Stomach (tissue), 4 donors: ENCODE data around the gene MCF2L2.

ENCODE experiments used
- POLR2A ChIP-seq, 4 donors: fragments of 450-650 bp; IDR thresholded peaks; one replicate each; pipeline ENCODE4 v1.6.1; 2016; ENCODE audit warnings: antibody characterized with exemption in 4 of 4, control low read depth in 2 of 4, mild to moderate bottlenecking in 1 of 4, moderate library complexity in 1 of 4
- TF ChIP-seq, protein P1 (sequence below), 7 experiments: fragments of 450-650 bp in 4 of 7; fragments of 200-600 bp in 3 of 7; sonication (generic) in 3 of 7; IDR thresholded peaks; one replicate each; pipeline ENCODE4 v1.5.1; 2016 to 2019; ENCODE audit warnings: antibody characterized with exemption in 7 of 7, control low read depth in 2 of 7, mild to moderate bottlenecking in 1 of 7

DNA sequence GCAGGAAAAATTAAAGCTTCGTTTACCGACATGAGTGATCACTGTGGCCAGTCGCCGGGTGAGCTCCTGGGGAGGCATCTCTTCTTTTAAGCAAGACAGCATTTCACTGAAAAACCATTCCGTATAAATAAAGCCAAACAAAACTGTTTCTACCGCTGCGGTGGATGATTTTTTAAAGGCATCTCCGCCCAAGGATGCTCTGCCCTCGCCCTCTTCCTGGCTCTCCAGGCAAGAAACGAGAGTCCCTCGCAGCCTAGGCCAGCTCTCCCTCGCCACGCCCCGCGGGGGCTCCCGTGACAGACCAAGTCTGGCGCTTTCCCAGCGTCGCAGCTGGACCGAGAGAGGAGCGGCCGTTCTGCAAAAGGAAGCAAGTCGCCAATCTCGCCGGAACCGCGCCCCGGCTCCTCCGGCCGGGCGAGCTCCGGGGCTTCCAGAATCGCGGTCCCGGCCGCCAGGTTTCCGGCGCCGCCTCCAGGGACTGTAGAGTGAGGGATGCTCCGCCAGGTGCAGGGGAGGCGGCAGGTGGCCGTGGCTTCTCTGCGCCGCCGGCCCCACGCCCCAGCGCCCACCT, 458 bp downstream of the MCF2L2 start:
- no peak for TF ChIP-seq POLR2A (IDR thresholded peaks at IDR 0.05)
- TF ChIP-seq, protein P1, sequence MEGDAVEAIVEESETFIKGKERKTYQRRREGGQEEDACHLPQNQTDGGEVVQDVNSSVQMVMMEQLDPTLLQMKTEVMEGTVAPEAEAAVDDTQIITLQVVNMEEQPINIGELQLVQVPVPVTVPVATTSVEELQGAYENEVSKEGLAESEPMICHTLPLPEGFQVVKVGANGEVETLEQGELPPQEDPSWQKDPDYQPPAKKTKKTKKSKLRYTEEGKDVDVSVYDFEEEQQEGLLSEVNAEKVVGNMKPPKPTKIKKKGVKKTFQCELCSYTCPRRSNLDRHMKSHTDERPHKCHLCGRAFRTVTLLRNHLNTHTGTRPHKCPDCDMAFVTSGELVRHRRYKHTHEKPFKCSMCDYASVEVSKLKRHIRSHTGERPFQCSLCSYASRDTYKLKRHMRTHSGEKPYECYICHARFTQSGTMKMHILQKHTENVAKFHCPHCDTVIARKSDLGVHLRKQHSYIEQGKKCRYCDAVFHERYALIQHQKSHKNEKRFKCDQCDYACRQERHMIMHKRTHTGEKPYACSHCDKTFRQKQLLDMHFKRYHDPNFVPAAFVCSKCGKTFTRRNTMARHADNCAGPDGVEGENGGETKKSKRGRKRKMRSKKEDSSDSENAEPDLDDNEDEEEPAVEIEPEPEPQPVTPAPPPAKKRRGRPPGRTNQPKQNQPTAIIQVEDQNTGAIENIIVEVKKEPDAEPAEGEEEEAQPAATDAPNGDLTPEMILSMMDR (IDR thresholded peaks at IDR 0.05): no peak
